NCI-H2171 (cell line): ENCODE measurements around the gene CKAP2L.

Experiments
- DNase-seq: peaks from one replicate; lab custom pipeline; 2025; lab: John Stamatoyannopoulos, UW

The CKAP2L gene

DNA sequence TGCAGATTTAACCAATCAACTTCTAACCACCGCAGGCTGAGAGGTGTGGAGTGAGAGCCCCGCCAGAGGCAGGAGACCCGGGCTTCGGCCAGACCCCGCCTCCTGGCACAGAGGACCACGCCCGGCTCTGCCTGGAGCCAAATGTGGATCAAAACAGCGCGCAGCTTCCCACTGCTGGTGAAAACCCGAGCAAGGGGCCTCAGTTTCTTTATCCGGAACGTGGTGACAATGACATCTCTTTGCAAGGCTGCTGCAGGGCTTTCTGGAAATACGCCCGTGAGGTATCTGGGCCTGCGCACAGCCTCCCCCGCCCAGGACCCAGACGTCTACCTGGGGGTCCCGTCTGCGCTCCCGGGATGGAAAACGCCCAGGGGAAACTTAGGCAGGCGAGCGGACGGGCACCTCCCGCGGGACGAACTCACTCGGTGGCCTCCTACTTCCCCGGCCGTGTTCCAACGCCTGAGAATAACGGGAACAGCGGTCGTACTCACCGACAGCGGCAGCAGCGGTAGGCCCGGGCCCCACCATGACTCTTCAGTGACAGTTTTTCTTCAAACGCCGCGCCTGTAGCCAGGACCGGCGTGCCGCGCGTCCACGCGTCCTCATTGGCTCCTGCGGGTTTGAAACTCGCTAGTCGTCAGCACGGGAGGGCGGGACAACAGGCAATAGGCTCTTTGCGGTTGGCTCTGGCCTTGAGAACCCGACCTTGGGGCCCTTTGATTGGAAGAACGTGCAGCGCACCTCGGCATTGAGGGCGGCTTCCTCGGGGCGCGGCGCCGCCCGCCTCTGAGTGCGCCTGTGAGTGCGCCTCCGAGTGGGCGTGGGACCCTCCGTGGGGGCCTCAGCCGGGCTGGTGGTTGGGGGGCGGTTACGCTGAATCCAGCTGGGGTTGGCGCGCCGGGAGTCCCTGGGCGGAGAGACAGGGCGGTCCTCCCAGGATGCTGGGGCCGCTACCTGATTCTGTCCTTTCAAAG lies at the start of gene CKAP2L:
CKAP2L (minus strand) TSS at position 539 of the 974 bp plus-strand sequence; CDS start at position 528, 11 bp downstream.
- peak; percentile 97 for DNase-seq

GRCh38 chr2:112813280-112813966 lies 49.0 kb upstream of the CKAP2L start:
- DNase-seq = no peak

- DNase-seq = no peak
Observed at GRCh38 chr2:112812318-112813267, 48.2 kb upstream of the CKAP2L start.

GRCh38 chr2:112811841-112812306 lies 47.5 kb upstream of the CKAP2L start:
- DNase-seq = no peak

- no peak for DNase-seq
Observed at GRCh38 chr2:112811276-112811831, 46.9 kb upstream of the CKAP2L start.

DNA sequence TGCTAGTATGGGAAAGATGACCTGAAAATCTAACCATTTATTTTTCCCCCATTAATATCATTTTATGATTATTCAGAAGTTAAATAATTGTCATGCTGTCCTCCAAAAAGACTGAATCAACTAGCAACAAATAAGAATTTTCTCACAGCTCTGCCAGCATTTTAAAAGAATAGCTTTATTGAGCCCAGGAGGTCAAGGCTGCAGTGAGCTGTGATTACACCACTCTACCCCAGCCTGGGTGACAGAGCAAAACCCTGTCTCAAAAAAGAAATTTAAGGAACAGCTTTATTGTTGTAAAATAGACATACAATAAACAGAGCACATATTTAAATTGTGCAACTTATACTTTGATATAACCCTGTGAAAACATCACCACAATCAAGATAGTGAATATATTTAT lies 44.7 kb upstream of the CKAP2L start:
- DNase-seq = no peak

GRCh38 chr2:112807233-112807807 lies 42.9 kb upstream of the CKAP2L start:
- no peak for DNase-seq

GRCh38 chr2:112805542-112805941 lies 41.1 kb upstream of the CKAP2L start:
- DNase-seq = no peak

GRCh38 chr2:112803691-112804521 lies 39.5 kb upstream of the CKAP2L start:
- no peak for DNase-seq

GRCh38 chr2:112800881-112801583 lies 36.6 kb upstream of the CKAP2L start:
- no peak for DNase-seq

- no peak for DNase-seq
Observed at GRCh38 chr2:112798979-112799975, 34.9 kb upstream of the CKAP2L start.

DNA sequence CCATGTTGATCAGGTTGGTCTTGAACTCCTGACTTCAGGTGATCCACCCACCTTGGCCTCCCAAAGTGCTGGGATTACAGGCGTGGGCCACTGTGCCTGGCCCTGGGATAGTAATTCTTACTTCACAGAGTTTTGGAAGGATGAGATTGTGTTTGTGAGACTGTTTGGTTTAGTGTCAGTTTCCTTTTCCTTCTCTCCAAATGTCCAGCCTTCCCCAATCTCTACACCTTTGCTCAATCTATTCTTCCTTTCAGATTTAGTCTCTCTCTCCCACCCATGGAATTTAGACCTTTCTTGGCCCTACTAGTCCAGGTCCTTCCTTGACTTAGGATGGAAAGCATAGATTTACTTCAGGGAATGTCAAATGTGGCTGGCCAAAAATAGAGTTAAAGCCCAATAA lies 32.1 kb upstream of the CKAP2L start:
- no peak for DNase-seq

- DNase-seq = no peak
Observed at GRCh38 chr2:112795774-112796173, 31.4 kb upstream of the CKAP2L start.

DNA sequence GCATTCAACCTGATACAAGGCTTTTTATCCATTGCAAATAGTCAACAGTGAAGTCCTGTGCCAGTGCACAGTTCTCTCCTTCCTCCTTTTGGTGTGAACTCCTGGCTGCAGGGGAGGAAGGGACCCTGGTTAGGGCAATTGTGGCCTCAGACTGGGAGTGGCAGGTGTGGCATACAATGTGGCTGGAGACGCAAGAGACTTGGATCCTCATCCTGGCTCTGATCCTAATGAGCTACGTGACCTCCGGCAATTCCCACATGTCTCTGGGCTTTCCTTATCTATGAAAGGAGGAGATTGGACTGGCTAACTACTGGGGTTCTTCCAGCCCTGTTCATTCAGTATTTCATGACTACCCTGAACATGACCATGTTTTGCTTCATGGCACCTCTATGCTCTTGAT lies 30.4 kb upstream of the CKAP2L start:
- DNase-seq = no peak

DNA sequence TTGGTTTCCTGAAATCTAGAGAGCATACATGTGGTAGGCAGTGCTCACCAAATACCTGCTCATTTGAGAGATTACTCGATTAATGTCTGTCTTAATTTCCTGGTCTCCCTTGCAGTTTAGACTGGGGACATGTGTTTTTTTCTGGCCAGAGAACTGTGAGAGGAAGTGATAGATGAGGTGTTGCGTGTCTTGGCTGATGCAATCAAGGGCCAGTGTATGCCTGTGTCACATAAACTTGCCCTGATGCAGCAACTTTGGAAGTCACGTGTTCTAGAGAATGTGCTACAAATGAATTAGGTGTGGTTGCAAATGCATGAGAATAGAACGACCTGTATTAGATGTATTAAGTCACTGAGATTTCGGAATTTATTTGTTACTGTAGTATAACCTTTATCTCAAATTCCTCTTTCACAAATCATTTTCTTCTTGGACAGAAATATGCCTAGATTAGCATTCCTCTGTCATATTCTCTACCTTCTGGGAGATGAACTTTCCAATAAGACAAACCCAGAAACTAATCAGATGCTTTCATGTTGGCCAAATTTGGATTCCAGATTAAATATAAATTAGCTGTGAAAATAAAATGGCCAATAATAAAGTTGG lies 29.8 kb upstream of the CKAP2L start:
- no peak for DNase-seq

- DNase-seq = no peak
Observed at GRCh38 chr2:112793449-112793978, 29.1 kb upstream of the CKAP2L start.

- no peak for DNase-seq
Observed at GRCh38 chr2:112792419-112792818, 28.0 kb upstream of the CKAP2L start.
